Psoas muscle (tissue), 8 donors: Measurements from ENCODE around the gene DIO3. TPM values are rescaled to one million over a fixed set of nuclear protein-coding genes. Genes with fewer than 3 reads are reported as not detected.

Experiments used
- ATAC-seq, 4 donors: fragments of 200-7000 bp; cut with Tn5 transposase; one replicate each; pipeline ENCODE4 v1.9.1; 2020; ENCODE audit warnings: moderate library complexity in 3 of 4, mild to moderate bottlenecking in 2 of 4
- DNase-seq, 2 donors: peaks; one replicate each; pipeline ENCODE4 v3.0.0-alpha.2; 2020
- H3K27ac ChIP-seq: fragments of 200-600 bp; one replicate; pipeline ENCODE4 v1.8.0; 2022
- H3K27me3 ChIP-seq, 3 donors: fragments of 200-600 bp in 1 of 3; one replicate each; pipeline versions ENCODE4 v1.6.1 to v1.8.0; 2013 to 2022; ENCODE audit warnings: low read length in 2 of 3, mild to moderate bottlenecking in 2 of 3, moderate library complexity in 1 of 3; ENCODE audit not compliant: insufficient read depth in 3 of 3
- H3K36me3 ChIP-seq, 2 donors: fragments of 200-600 bp in 1 of 2; one replicate each; pipeline versions ENCODE4 v1.6.1 to v1.8.0; 2013 to 2022; ENCODE audit warnings: low read depth in 1 of 2, mild to moderate bottlenecking in 1 of 2, moderate library complexity in 1 of 2; ENCODE audit not compliant: insufficient read depth in 1 of 2
- H3K4me1 ChIP-seq: fragments of 200-600 bp; one replicate; pipeline ENCODE4 v1.8.0; 2022
- H3K4me3 ChIP-seq: fragments of 200-600 bp; one replicate; pipeline ENCODE4 v1.8.0; 2022; ENCODE audit warnings: mild to moderate bottlenecking
- H3K9me3 ChIP-seq: fragments of 200-600 bp; one replicate; pipeline ENCODE4 v1.8.0; 2022
- CTCF ChIP-seq: fragments of 200-600 bp; IDR thresholded peaks from one replicate; pipeline ENCODE4 v1.8.0; 2022; ENCODE audit warnings: antibody characterized with exemption
- WGBS, 3 donors: extraction: QIAGEN DNeasy Blood & Tissue Kit; methylation state at CpG; one replicate each; pipeline versions ENCODE4 v1.1.6 to v1.1.7; 2013; 5-methylcytosine and 5-hydroxymethylcytosine counted together
- intact Hi-C, 2 donors: fragments of 100-400 bp; cut with DNase I; formaldehyde crosslinking; loops; one replicate each; pipeline versions ENCODE4 v1.11.0 to v1.14.2; 2022
- polyA plus RNA-seq, 3 donors: library from polyadenylated mRNA; stranded (reverse); fragments of 200-250 nt; gene quantifications; one replicate each; pipeline ENCODE4 v1.2.3, GENCODE V29; 2013
- total RNA-seq, 4 donors: library from RNA; stranded (reverse); fragmentation: NEBNext Ultra II Directional in 2 of 4; extraction: Animal tissue kit (Norgen Biotek cat#: 25700) in 2 of 4; gene quantifications; one replicate each; pipeline versions ENCODE4 v1.2.1 to v1.2.4, GENCODE V29; 2021 to 2023
- donor health status: healthy with polysubstance abuse.
- donor health status: DM: no; HTN: no; CAD: no; lungs with moderate emphysema.
- donor health status: Bipolar disorder and iron deficiency.
- donor health status: healthy.
- donor health status: DM: yes; HTN: yes; CAD: no.
- donor health status: DM: no; HTN: no; CAD: no.
- donor health status: DM: no; HTN: no; CAD: no.
- donor health status: DM: yes; HTN: yes; CAD: no.

Gene DIO3
- total and polyA plus RNA-seq, 7 donors = 0.30 to 1.3 (median 0.84) TPM

DNA sequence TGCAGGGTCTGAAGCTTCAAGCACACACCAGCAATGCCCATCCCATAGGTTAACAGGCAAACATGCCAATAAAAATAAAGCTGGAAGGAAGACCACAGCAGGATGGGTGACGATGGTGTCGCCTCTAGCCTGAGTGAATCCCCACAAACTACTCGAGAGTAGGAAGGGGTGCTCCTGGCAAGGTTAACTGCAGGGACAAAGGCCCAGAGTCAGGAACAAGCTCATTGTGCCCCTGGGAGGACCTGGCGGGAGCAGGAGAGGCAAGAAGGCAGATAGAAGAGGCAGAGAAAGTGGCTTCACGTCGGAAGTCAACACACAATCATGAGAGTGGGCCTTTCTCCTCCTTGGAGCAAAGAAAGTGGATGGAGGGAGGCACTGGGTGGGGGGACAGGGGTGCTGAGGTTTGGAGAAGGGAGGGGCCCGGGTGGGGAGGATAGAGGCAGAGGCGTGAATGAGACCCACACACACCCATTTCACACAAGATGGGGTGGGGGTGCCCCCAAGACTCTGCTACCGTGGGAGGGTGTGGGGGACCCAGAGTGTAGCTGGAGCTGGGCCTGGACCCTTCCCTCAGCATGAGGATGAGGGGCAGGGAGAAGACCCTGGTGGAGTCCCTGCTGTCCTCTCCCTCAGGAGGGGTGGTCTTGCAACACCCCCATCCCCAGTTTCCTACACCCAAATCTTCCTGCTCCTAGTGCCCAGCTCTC, 43.1 kb downstream of the DIO3 start:
- H3K9me3 ChIP-seq = no peaks in the 10 kb centered on the region
- 88 to 92% (median 92%) methylated on average over 9 of the region's 9 CpGs for WGBS, 3 donors
- no peak for TF ChIP-seq CTCF
- H3K27me3 ChIP-seq = peaks cover 0 to 38% (median 6%) of the 10 kb centered on the region in 3 donors
- H3K4me3 ChIP-seq = no peak overlapping the region
- ATAC-seq (no peak), DNase-seq (no peak)
- no peak overlapping the region for H3K27ac ChIP-seq
- no peaks in the 10 kb centered on the region for H3K4me1 ChIP-seq
- no peaks in the 10 kb centered on the region for H3K36me3 ChIP-seq
- intact Hi-C loops = no loop called here

- Histone ChIP-seq H3K27ac (no peak overlapping the region), H3K9me3 (no peaks in the 10 kb centered on the region), H3K27me3 (peaks cover 0 to 44% (median 6%) of the 10 kb centered on the region in 3 donors), H3K36me3 (no peaks in the 10 kb centered on the region), H3K4me1 (no peaks in the 10 kb centered on the region), H3K4me3 (no peak overlapping the region)
- 46 to 68% (median 48%) methylated on average over 11 of the region's 11 CpGs for WGBS, 3 donors
- ATAC-seq = no peak
- no peak for TF ChIP-seq CTCF
- intact Hi-C loops = no loop called here
- DNase-seq = no peak
Observed at GRCh38 chr14:101604935-101605780, 43.9 kb downstream of the DIO3 start.

GRCh38 chr14:101605836-101606235, 44.5 kb downstream of the DIO3 start:
- 67 to 75% (median 74%) methylated on average over 4 of the region's 4 CpGs for WGBS, 3 donors

More at GRCh38 chr14:101605836-101606235, 44.5 kb downstream of the DIO3 start:
- H3K4me1 ChIP-seq = no peaks in the 10 kb centered on the region
- intact Hi-C loops = no loop called here
- H3K36me3 ChIP-seq = no peaks in the 10 kb centered on the region
- H3K27ac ChIP-seq = no peak overlapping the region
- no peaks in the 10 kb centered on the region for H3K9me3 ChIP-seq
- H3K4me3 ChIP-seq = no peak overlapping the region
- ATAC-seq = no peak
- DNase-seq = no peak
- peaks cover 0 to 50% (median 4%) of the 10 kb centered on the region in 3 donors for H3K27me3 ChIP-seq
- no peak for TF ChIP-seq CTCF

Other genes with a start within 250 kb of the DIO3 start
- 10 to 100 TPM; 53.1 to 76.6 (median 63.0) TPM for gene PPP2R5C, start 200.2 kb downstream of the DIO3 start, total RNA-seq
- 10 to 100 TPM; 18.2 to 63.4 (median 24.6) TPM for gene PPP2R5C, start 200.2 kb downstream of the DIO3 start, polyA plus RNA-seq